C4-2B (cell line): Measurements from ENCODE around the gene TBC1D22B.

Experiments
- H3K27ac ChIP-seq: fragments of 450-650 bp; 2 replicates; pipeline ENCODE4 v1.5.1; 2017
- CTCF ChIP-seq: fragments of 450-650 bp; conservative IDR thresholded peaks from 2 replicates; pipeline ENCODE4 v1.5.1; 2017; ENCODE audit warnings: mild to moderate bottlenecking
- ZFX ChIP-seq: fragments of 450-650 bp; IDR thresholded peaks from 2 replicates; pipeline ENCODE4 v1.6.1; 2017

TBC1D22B gene

GRCh38 chr6:37265860-37266259 is 8.3 kb downstream of the TBC1D22B start:
- TF ChIP-seq ZFX (no peak), CTCF (no peak)
- H3K27ac ChIP-seq: no peak overlapping the region

- TF ChIP-seq CTCF (no peak), ZFX (no peak)
- no peak overlapping the region for H3K27ac ChIP-seq
Observed at GRCh38 chr6:37269105-37269504, 11.5 kb downstream of the TBC1D22B start.

GRCh38 chr6:37272834-37273566 is 15.4 kb downstream of the TBC1D22B start:
- no peak for TF ChIP-seq CTCF
- TF ChIP-seq ZFX: no peak

GRCh38 chr6:37273690-37274089 is 16.1 kb downstream of the TBC1D22B start:
- TF ChIP-seq ZFX (no peak), CTCF (no peak)
- no peak overlapping the region for H3K27ac ChIP-seq

More at GRCh38 chr6:37272834-37273566, 15.4 kb downstream of the TBC1D22B start:
- H3K27ac ChIP-seq: no peak overlapping the region

- TF ChIP-seq CTCF: no peak
- no peak for TF ChIP-seq ZFX
- no peak overlapping the region for H3K27ac ChIP-seq
Observed at GRCh38 chr6:37275350-37275749, 17.8 kb downstream of the TBC1D22B start.

GRCh38 chr6:37277001-37277409 is 19.4 kb downstream of the TBC1D22B start:
- no peak overlapping the region for H3K27ac ChIP-seq
- TF ChIP-seq ZFX (no peak), CTCF (no peak)

- no peak overlapping the region for H3K27ac ChIP-seq
- TF ChIP-seq ZFX (no peak), CTCF (no peak)
Observed at GRCh38 chr6:37279366-37280134, 22.0 kb downstream of the TBC1D22B start.
